Suprapubic skin (tissue), 4 donors: Measurements from ENCODE around the gene KLHL13. TPM values are rescaled to one million over a fixed set of nuclear protein-coding genes. Genes with fewer than 3 reads are reported as not detected.

Experiments
- DNase-seq, 2 donors: peaks; one replicate each; pipeline ENCODE4 v3.0.0-alpha.2; 2019; ENCODE audit warnings: low spot score in 2 of 2
- H3K27ac ChIP-seq: fragments of 200-600 bp; sonication (generic); one replicate; pipeline ENCODE4 v1.5.1; 2019
- H3K27me3 ChIP-seq: fragments of 200-600 bp; sonication (generic); one replicate; pipeline ENCODE4 v1.5.1; 2019
- H3K36me3 ChIP-seq: fragments of 200-600 bp; sonication (generic); one replicate; pipeline ENCODE4 v1.5.1; 2019
- H3K4me1 ChIP-seq: fragments of 200-600 bp; sonication (generic); one replicate; pipeline ENCODE4 v1.5.1; 2019
- H3K4me3 ChIP-seq: fragments of 200-600 bp; sonication (generic); one replicate; pipeline ENCODE4 v1.5.1; 2019; ENCODE audit warnings: mild to moderate bottlenecking
- H3K9me3 ChIP-seq: fragments of 200-600 bp; sonication (generic); one replicate; pipeline ENCODE4 v1.5.1; 2019
- EP300 ChIP-seq: sonication (generic); formaldehyde crosslinking; IDR thresholded peaks from one replicate; pipeline ENCODE4 v1.6.1; 2017; ENCODE audit warnings: antibody characterized with exemption
- POLR2A ChIP-seq, 2 donors: fragments of 450-650 bp; IDR thresholded peaks; one replicate each; pipeline ENCODE4 v1.6.1; 2017; ENCODE audit warnings: antibody characterized with exemption in 2 of 2, mild to moderate bottlenecking in 2 of 2, moderate library complexity in 2 of 2
- POLR2AphosphoS5 ChIP-seq, 3 donors: sonication (generic); formaldehyde crosslinking; IDR thresholded peaks; one replicate each; pipeline ENCODE4 v1.6.1; 2017; ENCODE audit warnings: antibody characterized with exemption in 3 of 3
- WGBS: methylation state at CpG from one replicate; pipeline ENCODE4 v1.1.5; 2018; 5-methylcytosine and 5-hydroxymethylcytosine counted together
- total RNA-seq, 4 donors: library from RNA; depleted of rRNA; stranded (reverse); fragments of >200 nt; gene quantifications; one replicate each; pipeline ENCODE4 v1.1.0, GENCODE V29; 2016
- TF ChIP-seq, protein P1 (sequence below), 2 donors: fragments of 200-600 bp in 1 of 2; fragments of 450-650 bp in 1 of 2; sonication (generic) in 1 of 2; IDR thresholded peaks; one replicate each; pipeline ENCODE4 v1.5.1; 2016 to 2019; ENCODE audit warnings: antibody characterized with exemption in 2 of 2, mild to moderate bottlenecking in 1 of 2, moderate library complexity in 1 of 2

Gene KLHL13, protein sequence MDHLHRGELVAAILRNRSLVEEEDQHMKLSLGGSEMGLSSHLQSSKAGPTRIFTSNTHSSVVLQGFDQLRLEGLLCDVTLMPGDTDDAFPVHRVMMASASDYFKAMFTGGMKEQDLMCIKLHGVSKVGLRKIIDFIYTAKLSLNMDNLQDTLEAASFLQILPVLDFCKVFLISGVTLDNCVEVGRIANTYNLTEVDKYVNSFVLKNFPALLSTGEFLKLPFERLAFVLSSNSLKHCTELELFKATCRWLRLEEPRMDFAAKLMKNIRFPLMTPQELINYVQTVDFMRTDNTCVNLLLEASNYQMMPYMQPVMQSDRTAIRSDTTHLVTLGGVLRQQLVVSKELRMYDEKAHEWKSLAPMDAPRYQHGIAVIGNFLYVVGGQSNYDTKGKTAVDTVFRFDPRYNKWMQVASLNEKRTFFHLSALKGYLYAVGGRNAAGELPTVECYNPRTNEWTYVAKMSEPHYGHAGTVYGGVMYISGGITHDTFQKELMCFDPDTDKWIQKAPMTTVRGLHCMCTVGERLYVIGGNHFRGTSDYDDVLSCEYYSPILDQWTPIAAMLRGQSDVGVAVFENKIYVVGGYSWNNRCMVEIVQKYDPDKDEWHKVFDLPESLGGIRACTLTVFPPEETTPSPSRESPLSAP
- total RNA-seq = 1 to 10 TPM; 1.1 to 1.7 (median 1.6) TPM

DNA sequence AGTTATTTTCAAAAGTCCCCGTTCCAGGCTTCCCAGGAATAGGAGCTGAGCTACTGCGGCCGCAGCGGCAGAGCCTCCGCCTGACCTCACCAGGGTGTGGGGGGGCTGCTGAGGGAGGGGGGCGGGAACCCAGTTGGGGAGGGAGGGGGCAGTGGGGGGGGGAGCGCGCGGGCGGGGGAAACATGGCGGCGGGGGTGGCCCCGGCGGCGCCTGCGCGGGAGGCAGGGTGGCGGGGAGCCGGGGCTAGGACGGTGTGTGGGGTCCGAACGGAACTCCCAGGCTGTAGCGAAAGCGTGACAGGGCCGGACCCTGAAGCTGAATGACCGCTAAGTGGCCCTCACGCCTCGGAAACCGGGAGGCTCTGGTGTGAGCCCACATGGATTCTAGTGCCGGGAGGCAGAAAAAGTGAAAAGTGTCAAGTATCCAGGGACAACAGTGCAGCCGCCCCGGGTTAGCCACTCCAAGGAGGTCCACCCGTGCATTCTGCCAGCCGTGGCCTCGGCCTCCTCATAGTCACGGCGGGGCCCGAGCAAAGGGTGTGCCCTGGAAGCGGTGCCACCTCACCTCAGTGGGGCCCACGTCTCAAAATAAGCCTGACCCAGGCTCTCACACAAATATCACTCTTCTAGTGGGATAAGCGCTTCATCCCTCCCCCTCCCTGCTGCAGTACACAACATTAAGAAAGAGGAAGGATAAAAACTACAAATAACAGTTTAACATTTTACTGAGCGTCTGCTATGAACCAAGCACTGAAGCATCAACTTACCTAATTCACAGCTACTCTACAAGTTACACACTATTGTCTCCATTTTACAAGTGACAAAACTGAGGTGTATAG, at the start of gene KLHL13:
TSS of gene KLHL13 (minus strand) at position 98 of the 838 bp plus-strand sequence. CDS start 88,337 bp downstream, outside the sequence.
- DNase-seq = peak; percentile 62 to 72
- H3K4me3 ChIP-seq = peak within 1 kb of the TSS; percentile 62
- H3K27me3 ChIP-seq = no peaks in the 10 kb centered on the region
- WGBS = 31% methylated on average over 29 of the region's 42 CpGs
- H3K4me1 ChIP-seq = no peaks in the 10 kb centered on the region
- H3K27ac ChIP-seq = peak within 1 kb of the TSS; percentile 67
- H3K9me3 ChIP-seq = no peaks in the 10 kb centered on the region
- TF ChIP-seq POLR2AphosphoS5 (IDR thresholded peaks at IDR 0.05) = no peak
- TF ChIP-seq EP300 = no peak
- no peak for TF ChIP-seq POLR2A (IDR thresholded peaks at IDR 0.05)
- TF ChIP-seq, protein P1, sequence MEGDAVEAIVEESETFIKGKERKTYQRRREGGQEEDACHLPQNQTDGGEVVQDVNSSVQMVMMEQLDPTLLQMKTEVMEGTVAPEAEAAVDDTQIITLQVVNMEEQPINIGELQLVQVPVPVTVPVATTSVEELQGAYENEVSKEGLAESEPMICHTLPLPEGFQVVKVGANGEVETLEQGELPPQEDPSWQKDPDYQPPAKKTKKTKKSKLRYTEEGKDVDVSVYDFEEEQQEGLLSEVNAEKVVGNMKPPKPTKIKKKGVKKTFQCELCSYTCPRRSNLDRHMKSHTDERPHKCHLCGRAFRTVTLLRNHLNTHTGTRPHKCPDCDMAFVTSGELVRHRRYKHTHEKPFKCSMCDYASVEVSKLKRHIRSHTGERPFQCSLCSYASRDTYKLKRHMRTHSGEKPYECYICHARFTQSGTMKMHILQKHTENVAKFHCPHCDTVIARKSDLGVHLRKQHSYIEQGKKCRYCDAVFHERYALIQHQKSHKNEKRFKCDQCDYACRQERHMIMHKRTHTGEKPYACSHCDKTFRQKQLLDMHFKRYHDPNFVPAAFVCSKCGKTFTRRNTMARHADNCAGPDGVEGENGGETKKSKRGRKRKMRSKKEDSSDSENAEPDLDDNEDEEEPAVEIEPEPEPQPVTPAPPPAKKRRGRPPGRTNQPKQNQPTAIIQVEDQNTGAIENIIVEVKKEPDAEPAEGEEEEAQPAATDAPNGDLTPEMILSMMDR (IDR thresholded peaks at IDR 0.05) = no peak
- H3K36me3 ChIP-seq = no peaks in the 10 kb centered on the region

DNA sequence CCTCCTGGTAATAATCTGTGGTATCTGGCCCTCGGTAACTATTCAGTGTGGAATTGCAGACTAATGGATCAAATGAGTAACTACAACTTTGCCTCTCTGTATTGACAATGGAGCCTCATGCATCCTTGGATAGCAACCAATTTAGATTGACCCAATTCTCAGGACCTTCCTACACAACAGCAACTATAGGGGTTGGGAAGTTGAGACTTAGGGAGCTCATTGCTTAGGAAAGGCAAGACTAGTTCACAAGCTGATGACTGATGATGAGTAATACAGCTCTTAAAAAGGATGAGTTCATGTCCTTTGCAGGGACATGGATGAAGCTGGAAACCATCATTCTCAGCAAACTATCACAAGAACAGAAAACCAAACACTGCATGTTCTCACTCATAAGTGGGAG, 47.5 kb upstream of the KLHL13 start:
- Histone ChIP-seq H3K4me3 (no peak overlapping the region), H3K9me3 (no peaks in the 10 kb centered on the region), H3K27ac (no peak overlapping the region), H3K27me3 (no peaks in the 10 kb centered on the region), H3K36me3 (no peaks in the 10 kb centered on the region), H3K4me1 (no peaks in the 10 kb centered on the region)
- TF ChIP-seq POLR2AphosphoS5 (IDR thresholded peaks at IDR 0.05) = no peak
- no peak for DNase-seq
- WGBS = 70% methylated on average over 1 of the region's 1 CpG

DNA sequence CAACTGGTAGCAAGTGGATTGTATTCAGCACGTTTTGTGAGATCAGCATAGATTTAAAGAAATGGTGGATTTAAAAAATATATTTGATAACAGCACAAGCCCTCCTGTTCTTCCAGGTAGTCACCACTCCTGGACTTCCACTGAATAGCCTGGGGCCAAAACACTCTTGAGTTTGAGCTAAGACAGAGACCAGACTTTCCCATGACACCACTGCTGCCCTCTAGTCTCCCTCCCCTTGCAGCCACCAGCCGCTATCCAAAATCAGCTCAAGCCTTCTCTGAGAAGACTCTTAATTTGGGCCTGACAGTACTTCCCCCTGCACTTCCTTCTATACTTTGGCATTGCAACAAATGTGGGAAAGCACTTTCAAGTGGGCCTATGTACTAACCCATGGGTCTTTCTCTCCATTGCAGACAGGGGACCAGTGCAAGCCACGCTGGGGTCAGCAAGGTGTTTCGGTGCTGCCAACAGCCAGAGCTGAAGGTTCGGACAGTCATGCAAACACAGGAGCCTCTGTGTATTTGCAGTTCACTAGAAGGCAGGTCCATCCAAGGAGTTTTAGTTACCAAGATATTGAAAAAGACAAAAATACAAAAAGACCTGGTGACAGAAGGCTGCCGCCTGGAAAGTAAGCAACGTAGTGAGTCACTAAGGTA, 40.5 kb upstream of the KLHL13 start:
- WGBS = 75% methylated on average over 7 of the region's 7 CpGs
- Histone ChIP-seq H3K27me3 (no peaks in the 10 kb centered on the region), H3K9me3 (no peaks in the 10 kb centered on the region), H3K27ac (no peak overlapping the region), H3K36me3 (no peaks in the 10 kb centered on the region), H3K4me3 (no peak overlapping the region), H3K4me1 (no peaks in the 10 kb centered on the region)
- no peak for TF ChIP-seq POLR2AphosphoS5 (IDR thresholded peaks at IDR 0.05)
- no peak for TF ChIP-seq POLR2A (IDR thresholded peaks at IDR 0.05)
- TF ChIP-seq, protein P1 (IDR thresholded peaks at IDR 0.05) = no peak
- TF ChIP-seq EP300 = no peak
- no peak for DNase-seq

DNA sequence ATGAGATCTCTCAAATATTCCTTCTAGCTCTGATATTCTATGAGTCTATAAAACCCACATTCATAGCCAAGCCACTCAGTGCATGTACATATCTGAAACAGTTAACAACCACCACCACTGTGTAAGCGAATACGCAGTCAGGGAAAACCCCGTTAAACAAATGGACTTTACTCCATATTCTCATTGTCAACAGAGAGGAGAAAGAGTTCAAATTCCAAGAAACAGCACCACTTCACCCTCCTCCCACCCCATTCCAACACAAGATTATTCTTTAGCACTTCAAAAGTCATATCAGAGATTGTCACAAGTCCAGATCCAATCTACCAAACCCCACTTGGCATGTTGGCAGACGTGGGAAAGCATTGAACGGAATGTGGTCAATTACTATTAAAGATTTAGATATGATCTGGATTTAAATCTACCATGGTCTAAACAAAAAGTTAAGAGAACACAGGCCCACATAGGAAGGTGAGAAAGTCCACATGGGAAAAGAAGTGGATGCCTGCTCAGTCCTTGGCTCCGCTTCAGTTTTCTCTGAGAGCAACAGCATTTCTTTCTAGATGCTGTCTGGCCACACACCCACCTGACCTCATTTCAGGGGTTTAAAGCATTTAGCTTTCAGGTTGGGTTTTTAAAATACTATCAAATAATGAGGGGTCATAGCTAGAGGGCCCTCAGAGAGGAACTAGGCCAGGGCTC, 39.8 kb upstream of the KLHL13 start:
- H3K4me1 ChIP-seq = no peaks in the 10 kb centered on the region
- H3K27ac ChIP-seq = no peak overlapping the region
- no peaks in the 10 kb centered on the region for H3K36me3 ChIP-seq
- no peak for DNase-seq
- WGBS = 88% methylated on average over 6 of the region's 6 CpGs
- TF ChIP-seq EP300 = no peak
- H3K27me3 ChIP-seq = no peaks in the 10 kb centered on the region
- no peaks in the 10 kb centered on the region for H3K9me3 ChIP-seq
- no peak overlapping the region for H3K4me3 ChIP-seq

DNA sequence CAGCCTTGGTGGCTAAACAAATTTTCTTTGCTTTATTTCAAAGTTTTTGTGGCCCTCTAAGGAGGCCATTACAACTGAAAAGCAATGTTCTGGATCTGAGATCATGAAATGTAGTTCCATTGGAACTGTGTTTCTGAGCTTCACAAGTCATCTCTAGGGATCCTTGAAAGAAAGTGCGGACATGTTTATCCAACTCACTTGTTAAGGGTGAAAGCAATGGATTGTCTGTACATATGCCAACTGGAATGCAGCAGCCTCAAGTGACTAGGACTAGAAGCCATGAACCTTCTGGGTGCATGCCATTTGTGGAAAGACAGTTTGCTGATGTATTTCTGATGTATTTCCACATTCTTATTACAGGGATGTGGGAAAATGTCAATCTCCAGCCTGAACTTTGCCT, 36.7 kb upstream of the KLHL13 start:
- WGBS = 81% methylated on average over 1 of the region's 1 CpG
- H3K36me3 ChIP-seq = no peaks in the 10 kb centered on the region

More for the DNA sequence above, 36.7 kb upstream of the KLHL13 start:
- H3K4me3 ChIP-seq = no peak overlapping the region
- no peak for DNase-seq
- TF ChIP-seq POLR2A (IDR thresholded peaks at IDR 0.05) (no peak), EP300 (no peak), POLR2AphosphoS5 (IDR thresholded peaks at IDR 0.05) (no peak)
- TF ChIP-seq, protein P1 (IDR thresholded peaks at IDR 0.05) = no peak
- no peaks in the 10 kb centered on the region for H3K4me1 ChIP-seq
- H3K9me3 ChIP-seq = no peaks in the 10 kb centered on the region
- H3K27ac ChIP-seq = no peak overlapping the region
- no peaks in the 10 kb centered on the region for H3K27me3 ChIP-seq
